HepG2 (cell line): ENCODE measurements around the gene SPA17. TPM values are rescaled to one million over a fixed set of nuclear protein-coding genes. Genes with fewer than 3 reads are reported as not detected.
A peak's percentile ranks its signal among the peaks of the same experiment; 100 is the strongest.

Source experiments
- CENPBD1 ChIP-seq: sonication (generic); formaldehyde crosslinking; IDR thresholded peaks from 2 replicates; pipeline ENCODE4 v1.8.0; 2022; ENCODE audit warnings: missing genetic modification reagents, low read depth, mild to moderate bottlenecking, borderline replicate concordance
- CTCF ChIP-seq: sonication (generic); formaldehyde crosslinking; IDR thresholded peaks from 2 replicates; pipeline ENCODE4 v1.5.0; 2020; ENCODE audit warnings: mild to moderate bottlenecking, missing genetic modification reagents, moderate library complexity
- KLF11 ChIP-seq: IDR thresholded peaks from 2 replicates; pipeline ENCODE4 v1.6.1; 2016; ENCODE audit warnings: missing compliant biosample characterization
- MLX ChIP-seq: IDR thresholded peaks from 2 replicates; pipeline ENCODE4 v1.6.1; 2016
- NCOA5 ChIP-seq: sonication (generic); formaldehyde crosslinking; IDR thresholded peaks from 2 replicates; pipeline ENCODE4 v1.4.0; 2020; ENCODE audit warnings: missing genetic modification reagents
- RCOR2 ChIP-seq: IDR thresholded peaks from 2 replicates; pipeline ENCODE4 v1.6.1; 2016; ENCODE audit warnings: missing biosample characterization, missing genetic modification reagents
- RFXAP ChIP-seq: sonication (generic); formaldehyde crosslinking; IDR thresholded peaks from 2 replicates; pipeline ENCODE4 v1.4.0; 2020; ENCODE audit warnings: missing genetic modification reagents, borderline replicate concordance
- SMYD3 ChIP-seq: sonication (generic); formaldehyde crosslinking; IDR thresholded peaks from 2 replicates; pipeline ENCODE4 v1.8.1; 2023; ENCODE audit warnings: mild to moderate bottlenecking, missing genetic modification reagents
- TMF1 ChIP-seq: sonication (generic); formaldehyde crosslinking; IDR thresholded peaks from 2 replicates; pipeline ENCODE4 v1.8.1; 2022; ENCODE audit warnings: low read depth, missing genetic modification reagents
- ZNF205 ChIP-seq: IDR thresholded peaks from 2 replicates; pipeline ENCODE4 v1.6.1; 2018; ENCODE audit warnings: missing biosample characterization, missing genetic modification reagents
- ZNF264 ChIP-seq: sonication (generic); formaldehyde crosslinking; IDR thresholded peaks from 2 replicates; pipeline ENCODE4 v1.4.0; 2020; ENCODE audit warnings: missing genetic modification reagents
- ZNF468 ChIP-seq: sonication (generic); formaldehyde crosslinking; IDR thresholded peaks from 2 replicates; pipeline ENCODE4 v1.8.0; 2022; ENCODE audit warnings: mild to moderate bottlenecking, moderate library complexity, missing genetic modification reagents
- ZNF619 ChIP-seq: sonication (generic); formaldehyde crosslinking; IDR thresholded peaks from 2 replicates; pipeline ENCODE4 v1.4.0; 2020; ENCODE audit warnings: mild to moderate bottlenecking, missing genetic modification reagents
- ZNF646 ChIP-seq: sonication (generic); formaldehyde crosslinking; IDR thresholded peaks from 2 replicates; pipeline ENCODE4 v1.9.0; 2021; ENCODE audit warnings: mild to moderate bottlenecking, missing genetic modification reagents
- ZNF766 ChIP-seq: sonication (generic); formaldehyde crosslinking; IDR thresholded peaks from 2 replicates; pipeline ENCODE4 v1.5.0; 2020; ENCODE audit warnings: missing genetic modification reagents, borderline replicate concordance
- polyA plus RNA-seq, 8 experiments: library from polyadenylated mRNA; depleted of rRNA in 3 of 8; stranded (reverse) in 7 of 8; unstranded in 1 of 8; fragments of >200 nt; fragmentation: Illumina TruSeq in 4 of 8; extraction: Trizol in 4 of 8; gene quantifications; 2 replicates each; pipeline versions ENCODE4 v1.2.1 to v1.2.3, GENCODE V29; 2011 to 2016; ENCODE audit warnings: low read depth in 4 of 8, missing spikeins in 1 of 8, mixed read lengths in 1 of 8; ENCODE audit not compliant: insufficient read depth in 1 of 8
- total RNA-seq, 5 experiments: library from RNA; depleted of rRNA; stranded (reverse); fragments of >200 nt; fragmentation: Illumina TruSeq; extraction: Trizol; gene quantifications; 2 replicates each; pipeline ENCODE4 v1.2.3, GENCODE V29; 2016; ENCODE audit warnings: low read depth in 1 of 5
- TF ChIP-seq, protein P1 (sequence below): sonication (generic); formaldehyde crosslinking; IDR thresholded peaks from 2 replicates; pipeline ENCODE4 v1.5.0; 2020; ENCODE audit warnings: missing genetic modification reagents
- TF ChIP-seq, protein P2 (sequence below): sonication (generic); formaldehyde crosslinking; IDR thresholded peaks from 2 replicates; pipeline ENCODE4 v1.8.0; 2022; ENCODE audit warnings: mild to moderate bottlenecking, missing genetic modification reagents, moderate library complexity

The SPA17 gene
- total and polyA plus RNA-seq, 2 of the 13 experiments (the other 11 are each of a cell fraction or from before 2014, with no cell fraction given): 4.4 to 8.4 TPM

GRCh38 chr11:124746621-124747243 lies 73.0 kb downstream of the SPA17 start (continued):
- TF ChIP-seq ZNF646 (no peak), MLX (CRISPR knock-in tag) (0 out of 2 replicates have a peak, but pooled peaks have one; percentile 36), ZNF264 (CRISPR knock-in tag) (no peak), SMYD3 (CRISPR knock-in tag) (no peak), KLF11 (CRISPR knock-in tag) (no peak), ZNF468 (CRISPR knock-in tag) (no peak), TMF1 (no peak), CENPBD1 (CRISPR knock-in tag) (no peak), ZNF205 (CRISPR knock-in tag) (no peak), RCOR2 (no peak), NCOA5 (CRISPR knock-in tag) (no peak), CTCF (CRISPR knock-in tag) (peak; percentile 81), ZNF766 (CRISPR knock-in tag) (no peak), ZNF619 (CRISPR knock-in tag) (no peak), RFXAP (CRISPR knock-in tag) (0 out of 2 replicates have a peak, but pooled peaks have one; percentile 49)
- TF ChIP-seq, protein P1, sequence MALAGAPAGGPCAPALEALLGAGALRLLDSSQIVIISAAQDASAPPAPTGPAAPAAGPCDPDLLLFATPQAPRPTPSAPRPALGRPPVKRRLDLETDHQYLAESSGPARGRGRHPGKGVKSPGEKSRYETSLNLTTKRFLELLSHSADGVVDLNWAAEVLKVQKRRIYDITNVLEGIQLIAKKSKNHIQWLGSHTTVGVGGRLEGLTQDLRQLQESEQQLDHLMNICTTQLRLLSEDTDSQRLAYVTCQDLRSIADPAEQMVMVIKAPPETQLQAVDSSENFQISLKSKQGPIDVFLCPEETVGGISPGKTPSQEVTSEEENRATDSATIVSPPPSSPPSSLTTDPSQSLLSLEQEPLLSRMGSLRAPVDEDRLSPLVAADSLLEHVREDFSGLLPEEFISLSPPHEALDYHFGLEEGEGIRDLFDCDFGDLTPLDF (CRISPR knock-in tag): no peak
- TF ChIP-seq, protein P2, sequence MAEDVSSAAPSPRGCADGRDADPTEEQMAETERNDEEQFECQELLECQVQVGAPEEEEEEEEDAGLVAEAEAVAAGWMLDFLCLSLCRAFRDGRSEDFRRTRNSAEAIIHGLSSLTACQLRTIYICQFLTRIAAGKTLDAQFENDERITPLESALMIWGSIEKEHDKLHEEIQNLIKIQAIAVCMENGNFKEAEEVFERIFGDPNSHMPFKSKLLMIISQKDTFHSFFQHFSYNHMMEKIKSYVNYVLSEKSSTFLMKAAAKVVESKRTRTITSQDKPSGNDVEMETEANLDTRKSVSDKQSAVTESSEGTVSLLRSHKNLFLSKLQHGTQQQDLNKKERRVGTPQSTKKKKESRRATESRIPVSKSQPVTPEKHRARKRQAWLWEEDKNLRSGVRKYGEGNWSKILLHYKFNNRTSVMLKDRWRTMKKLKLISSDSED (CRISPR knock-in tag): no peak
